Measurements from ENCODE around the gene SIGLEC7. TPM values are rescaled to one million over a fixed set of nuclear protein-coding genes. Genes with fewer than 3 reads are reported as not detected.
A peak's percentile ranks its signal among the peaks of the same experiment; 100 is the strongest.

Gene SIGLEC7
- total RNA-seq, 2 donors from 2014 or later, result 2.4 to 5.9 TPM

- H3K9me3 ChIP-seq, result no peaks in the 10 kb centered on the region
- no peaks in the 10 kb centered on the region for H3K36me3 ChIP-seq
- peaks cover 4 to 5% of the 10 kb centered on the region in 2 donors for H3K4me1 ChIP-seq (ENCODE audit: control insufficient read depth in 1 of 2, low read depth in 2 of 2)
- no peak for TF ChIP-seq CTCF (IDR thresholded peaks at IDR 0.05)
- peak overlapping the region in 1 of 2 donors; percentile 26 for H3K27ac ChIP-seq
- H3K27me3 ChIP-seq (replicated peaks; ENCODE audit: insufficient read depth), result no peaks in the 10 kb centered on the region
- no peak for DNase-seq (ENCODE audit: low spot score)
- no peak for ATAC-seq (ENCODE audit: insufficient number of reproducible peaks, low FRiP score, low read depth)
- peak overlapping the region; percentile 56 for H3K4me3 ChIP-seq
Measured at GRCh38 chr19:51127032-51127431, 15.1 kb upstream of the SIGLEC7 start.

- no peak for DNase-seq (ENCODE audit: low spot score)
- ATAC-seq (ENCODE audit: insufficient number of reproducible peaks, low FRiP score, low read depth), result no peak
- TF ChIP-seq CTCF (IDR thresholded peaks at IDR 0.05), result no peak
Measured at GRCh38 chr19:51127755-51128154, 14.3 kb upstream of the SIGLEC7 start.

GRCh38 chr19:51128227-51128626, 13.9 kb upstream of the SIGLEC7 start:
- no peak overlapping the region for H3K27ac ChIP-seq
- H3K9me3 ChIP-seq, result no peaks in the 10 kb centered on the region
- no peak for ATAC-seq (ENCODE audit: insufficient number of reproducible peaks, low FRiP score, low read depth)
- H3K4me1 ChIP-seq (ENCODE audit: control insufficient read depth in 1 of 2, low read depth in 2 of 2), result peaks cover 9 to 10% of the 10 kb centered on the region in 2 donors
- no peak for DNase-seq (ENCODE audit: low spot score)
- no peak overlapping the region for H3K4me3 ChIP-seq
- no peaks in the 10 kb centered on the region for H3K36me3 ChIP-seq
- H3K27me3 ChIP-seq (replicated peaks; ENCODE audit: insufficient read depth), result no peaks in the 10 kb centered on the region
- no peak for TF ChIP-seq CTCF (IDR thresholded peaks at IDR 0.05)

More at GRCh38 chr19:51127755-51128154, 14.3 kb upstream of the SIGLEC7 start:
- H3K4me1 ChIP-seq (ENCODE audit: control insufficient read depth in 1 of 2, low read depth in 2 of 2), result peaks cover 9 to 10% of the 10 kb centered on the region in 2 donors
- no peaks in the 10 kb centered on the region for H3K9me3 ChIP-seq
- H3K27me3 ChIP-seq (replicated peaks; ENCODE audit: insufficient read depth), result no peaks in the 10 kb centered on the region
- no peak overlapping the region for H3K27ac ChIP-seq
- no peaks in the 10 kb centered on the region for H3K36me3 ChIP-seq
- H3K4me3 ChIP-seq, result no peak overlapping the region

GRCh38 chr19:51129716-51130115, 12.4 kb upstream of the SIGLEC7 start:
- Histone ChIP-seq H3K27me3 (replicated peaks; ENCODE audit: insufficient read depth) (no peaks in the 10 kb centered on the region), H3K27ac (no peak overlapping the region), H3K4me1 (ENCODE audit: control insufficient read depth in 1 of 2, low read depth in 2 of 2) (peaks cover 9 to 10% of the 10 kb centered on the region in 2 donors), H3K9me3 (no peaks in the 10 kb centered on the region), H3K4me3 (no peak overlapping the region), H3K36me3 (no peaks in the 10 kb centered on the region)
- no peak for TF ChIP-seq CTCF (IDR thresholded peaks at IDR 0.05)
- DNase-seq (ENCODE audit: low spot score) (no peak), ATAC-seq (ENCODE audit: insufficient number of reproducible peaks, low FRiP score, low read depth) (no peak)

GRCh38 chr19:51131780-51132680, 10.1 kb upstream of the SIGLEC7 start:
- Histone ChIP-seq H3K27ac (no peak overlapping the region), H3K36me3 (no peaks in the 10 kb centered on the region), H3K4me1 (ENCODE audit: control insufficient read depth in 1 of 2, low read depth in 2 of 2) (peaks cover 9 to 10% of the 10 kb centered on the region in 2 donors), H3K27me3 (replicated peaks; ENCODE audit: insufficient read depth) (no peaks in the 10 kb centered on the region), H3K9me3 (no peaks in the 10 kb centered on the region), H3K4me3 (peak overlapping the region; percentile 49)
- DNase-seq (ENCODE audit: low spot score) (no peak), ATAC-seq (ENCODE audit: insufficient number of reproducible peaks, low FRiP score, low read depth) (no peak)
- no peak for TF ChIP-seq CTCF (IDR thresholded peaks at IDR 0.05)

Data from thoracic aorta (tissue), 2 donors.